Stimulated activated CD4-positive, alpha-beta T cell treated with anti-CD3 and anti-CD28 coated beads, Interleukin-15, amount 100 ng/mL, for 48 hours (primary cell): ENCODE data around the gene IQCE.
"Not testable (repeated sequence)": the region's sequence is repeated elsewhere in the genome, so short reads cannot be mapped to it uniquely, and the experiment has no call there.

Experiments
- DNase-seq, 2 donors: peaks; one replicate each; pipeline ENCODE4 v3.0.0-alpha.2; 2020; ENCODE audit warnings: low read depth in 2 of 2

Gene IQCE

DNA sequence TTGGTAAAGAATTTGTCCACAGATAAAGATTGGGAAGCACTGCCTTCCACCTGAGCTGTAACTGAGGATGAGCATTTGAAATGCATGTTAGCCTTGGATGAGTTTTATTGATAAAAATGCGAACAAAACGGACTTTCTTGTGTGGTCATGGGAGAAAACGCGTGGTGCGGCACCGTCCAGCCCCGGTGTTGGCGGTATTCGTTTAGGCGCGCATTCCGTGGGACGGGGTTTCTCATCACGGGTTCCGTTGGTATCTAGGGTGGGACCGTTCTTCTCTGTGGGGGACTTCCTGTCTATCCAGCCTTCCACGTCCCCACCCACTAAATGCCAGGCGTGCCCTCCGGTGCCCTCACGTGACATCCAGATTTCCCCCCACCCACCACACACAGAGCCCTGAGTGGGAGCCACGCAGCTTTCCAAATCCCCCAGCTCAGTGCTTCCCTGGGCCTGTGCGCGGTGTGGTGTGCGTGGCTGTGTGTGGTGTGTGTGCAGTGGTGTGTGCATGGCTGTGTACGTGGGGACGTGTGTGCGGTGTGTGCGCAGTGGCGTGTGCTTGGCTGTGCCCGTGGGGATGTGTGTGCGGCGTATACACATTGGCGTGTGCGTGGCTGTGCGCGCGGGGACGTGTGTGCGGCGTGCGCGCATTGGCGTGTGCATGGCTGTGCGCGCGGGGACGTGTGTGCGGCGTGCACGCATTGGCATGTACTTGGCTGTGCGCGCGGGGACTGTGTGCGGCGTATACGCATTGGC lies 18.1 kb downstream of the IQCE start:
- no peak for DNase-seq

DNA sequence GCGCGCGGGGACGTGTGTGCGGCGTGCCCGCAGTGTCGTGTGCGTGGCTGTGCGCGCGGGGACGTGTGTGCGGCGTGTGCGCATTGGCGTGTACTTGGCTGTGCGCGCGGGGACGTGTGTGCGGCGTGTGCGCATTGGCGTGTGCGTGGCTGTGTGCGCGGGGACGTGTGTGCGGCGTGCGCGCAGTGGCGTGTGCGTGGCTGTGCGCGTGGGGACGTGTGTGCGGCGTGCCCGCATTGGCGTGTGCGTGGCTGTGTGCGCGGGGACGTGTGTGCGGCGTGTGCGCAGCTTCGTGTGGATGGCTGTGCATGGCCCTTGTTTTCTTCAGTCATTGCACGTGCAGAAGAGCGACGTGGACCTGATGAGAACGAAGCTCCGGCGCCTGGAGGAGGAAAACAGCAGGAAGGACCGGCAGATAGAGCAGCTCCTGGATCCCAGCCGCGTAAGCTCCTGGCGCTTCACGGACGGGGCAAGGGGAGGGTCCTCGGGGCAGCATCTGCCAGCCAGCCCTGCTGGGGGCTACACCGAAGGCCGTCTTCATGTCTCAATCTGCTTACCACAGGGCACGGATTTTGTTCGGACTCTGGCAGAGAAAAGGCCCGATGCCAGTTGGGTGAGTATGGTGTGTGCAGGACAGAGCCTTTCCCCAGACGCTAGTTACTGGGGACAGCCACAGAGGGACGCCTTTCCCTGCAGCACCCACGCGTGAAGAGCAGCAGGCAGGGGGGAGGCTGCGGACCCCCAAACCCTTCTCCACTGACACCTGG lies 19.3 kb downstream of the IQCE start:
- DNase-seq = no peak

DNA sequence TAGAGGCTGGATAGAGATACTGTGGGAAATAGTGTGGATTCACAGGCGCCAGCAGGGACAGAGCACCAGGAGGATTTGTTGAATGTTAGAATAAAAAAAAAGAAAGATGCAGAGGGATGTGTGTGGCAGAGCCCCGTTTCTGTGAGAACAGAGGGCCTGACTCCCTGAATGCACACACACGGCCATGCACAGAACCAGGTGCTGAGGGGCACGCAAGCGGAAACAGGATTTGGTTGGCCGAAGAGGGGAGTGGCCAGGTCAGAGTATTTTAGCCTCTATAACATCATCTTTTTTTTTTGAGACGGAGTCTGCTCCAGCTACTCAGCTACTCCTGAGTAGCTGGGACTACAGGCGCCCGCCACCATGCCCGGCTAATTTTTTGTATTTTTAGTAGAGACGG lies 21.9 kb downstream of the IQCE start:
- no peak for DNase-seq

DNA sequence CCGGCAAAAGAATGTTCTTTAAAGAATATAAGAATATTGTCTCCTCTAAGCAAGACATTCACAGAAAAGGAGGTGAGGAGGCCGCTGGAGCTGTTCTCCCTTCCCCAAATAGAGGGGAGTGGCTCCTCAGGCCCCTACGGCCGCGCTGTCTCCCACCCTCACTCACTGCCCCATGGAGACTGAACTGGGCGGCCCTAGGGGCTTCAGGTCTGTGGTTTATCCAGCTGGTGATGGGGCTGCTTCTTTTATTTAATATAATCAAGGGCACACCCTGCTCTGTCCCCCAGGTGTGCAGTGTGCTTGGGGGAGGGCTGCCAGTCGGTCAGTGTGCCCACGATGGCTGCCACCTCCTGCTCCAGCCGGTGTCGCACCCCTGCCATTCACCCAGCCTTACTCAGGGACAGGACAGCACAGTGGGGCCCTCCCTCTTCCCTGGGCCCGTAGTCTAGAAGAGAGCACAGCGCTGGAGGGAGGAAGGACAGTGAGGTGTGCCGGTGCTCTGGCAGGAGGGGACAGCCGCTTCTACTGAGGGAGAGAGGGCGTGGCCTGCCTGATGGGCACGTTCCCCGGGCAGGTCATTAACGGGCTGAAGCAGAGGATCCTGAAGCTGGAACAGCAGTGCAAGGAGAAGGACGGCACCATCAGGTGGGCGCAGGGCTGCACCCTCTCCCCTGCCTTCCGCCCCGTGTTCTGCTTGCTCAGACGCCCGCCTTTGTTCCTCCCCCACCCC lies 23.4 kb downstream of the IQCE start:
- DNase-seq = no peak

DNA sequence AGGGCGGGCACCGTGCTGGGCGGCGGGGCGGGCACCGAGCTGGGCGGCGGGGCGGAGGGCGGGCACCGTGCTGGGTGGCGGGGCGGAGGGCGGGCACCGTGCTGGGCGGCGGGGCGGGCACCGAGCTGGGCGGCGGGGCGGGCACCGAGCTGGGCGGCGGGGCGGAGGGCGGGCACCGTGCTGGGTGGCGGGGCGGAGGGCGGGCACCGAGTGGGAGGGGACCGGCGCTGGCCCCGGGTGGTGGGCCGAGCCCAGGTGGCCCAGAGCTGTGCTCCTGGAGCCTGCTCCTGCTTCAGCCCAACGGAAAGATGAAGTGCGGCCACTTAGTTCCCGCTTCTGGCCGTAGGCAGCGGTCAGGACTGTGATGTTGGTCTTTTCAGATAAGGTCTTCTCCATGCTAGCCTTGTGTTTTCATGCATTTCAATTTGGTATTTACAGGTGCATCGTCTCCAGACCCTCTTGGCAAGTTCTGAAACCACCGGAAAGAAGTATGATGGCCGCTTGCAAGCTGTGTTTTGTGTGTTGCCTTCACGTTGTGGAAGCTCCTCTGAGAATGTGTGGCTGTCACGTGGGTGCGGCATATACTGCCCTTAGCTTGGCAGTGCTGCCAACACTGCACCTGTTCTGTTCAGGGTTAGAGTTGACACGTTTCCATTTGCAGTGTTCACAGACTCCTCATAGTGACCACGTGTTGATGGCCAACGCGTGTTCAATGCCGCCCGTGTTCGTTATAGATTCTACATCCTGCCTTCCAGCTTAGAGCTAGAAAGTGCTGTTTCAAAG lies 25.2 kb downstream of the IQCE start:
- DNase-seq = no peak

DNA sequence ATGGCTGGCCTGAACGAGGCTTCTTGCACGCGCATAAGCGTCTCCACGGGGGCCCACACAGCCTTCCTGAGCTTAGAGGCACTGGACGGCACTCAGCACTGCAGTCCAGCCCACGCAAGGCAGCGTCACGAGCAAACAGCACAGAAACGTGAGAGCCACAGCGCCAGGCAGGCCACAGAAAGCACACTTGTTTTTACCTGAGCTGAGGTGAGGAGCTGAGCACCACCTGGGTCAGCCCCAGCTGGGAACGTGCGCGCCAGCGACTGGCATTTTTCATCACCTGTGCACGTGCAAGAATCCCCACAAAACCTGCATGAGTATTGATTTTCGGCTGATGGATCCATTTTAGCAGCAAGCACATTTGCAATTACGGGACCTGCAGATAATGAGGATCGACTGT lies 26.7 kb downstream of the IQCE start:
- DNase-seq = no peak

DNA sequence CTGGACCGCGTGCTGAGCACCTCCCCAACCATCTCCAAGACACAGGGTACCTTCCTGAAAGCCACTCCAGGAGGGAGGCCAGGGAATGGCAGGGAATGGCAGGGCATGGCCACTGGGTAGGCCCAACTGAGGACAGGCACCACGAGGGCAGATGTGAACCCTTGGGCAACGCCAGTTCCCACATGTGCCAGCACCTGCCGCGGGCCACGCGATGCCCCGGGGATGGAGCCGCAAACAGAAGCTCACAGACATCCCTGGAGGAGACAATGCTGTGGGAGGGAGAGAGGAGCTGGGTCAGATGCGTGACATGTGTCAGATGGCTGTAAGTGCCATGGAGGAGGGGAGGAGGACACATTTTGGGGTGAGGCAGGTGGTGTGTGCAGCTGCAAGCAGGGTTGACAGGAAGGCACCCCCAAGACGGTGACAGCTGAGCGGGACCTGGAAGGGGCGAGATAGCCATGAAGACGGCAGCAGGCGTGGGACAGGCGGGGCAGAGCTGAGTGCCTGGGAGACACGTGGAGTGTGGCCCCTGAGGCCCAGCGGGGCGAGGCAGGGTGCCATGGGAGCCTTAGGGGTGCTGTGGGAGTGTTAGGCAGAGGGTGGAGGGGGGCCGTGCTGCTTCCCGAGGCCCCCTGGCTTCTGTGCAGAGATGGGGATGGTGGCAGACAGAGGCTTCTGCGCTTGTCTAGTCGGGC lies 27.7 kb downstream of the IQCE start:
- no peak for DNase-seq

DNA sequence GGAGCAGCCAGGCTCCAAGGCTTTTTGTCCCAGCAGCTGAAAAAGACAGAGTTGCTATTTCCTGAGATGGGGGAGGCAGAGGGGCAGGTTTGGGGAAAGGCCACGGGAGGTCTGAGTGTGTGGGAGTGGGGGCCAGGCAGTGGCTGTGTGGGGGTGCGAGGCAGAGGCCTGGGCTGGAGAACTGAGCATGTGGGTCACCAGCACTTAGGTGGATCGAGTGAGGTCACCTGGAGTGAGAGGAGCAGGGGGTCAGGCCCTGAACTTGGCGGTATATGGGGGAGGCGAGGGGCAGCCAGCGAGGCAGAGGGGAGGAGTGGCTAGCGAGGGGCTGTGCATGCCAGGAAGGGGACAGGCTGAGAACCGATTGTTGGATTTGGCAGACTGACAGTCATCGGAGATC lies 28.4 kb downstream of the IQCE start:
- no peak for DNase-seq

DNA sequence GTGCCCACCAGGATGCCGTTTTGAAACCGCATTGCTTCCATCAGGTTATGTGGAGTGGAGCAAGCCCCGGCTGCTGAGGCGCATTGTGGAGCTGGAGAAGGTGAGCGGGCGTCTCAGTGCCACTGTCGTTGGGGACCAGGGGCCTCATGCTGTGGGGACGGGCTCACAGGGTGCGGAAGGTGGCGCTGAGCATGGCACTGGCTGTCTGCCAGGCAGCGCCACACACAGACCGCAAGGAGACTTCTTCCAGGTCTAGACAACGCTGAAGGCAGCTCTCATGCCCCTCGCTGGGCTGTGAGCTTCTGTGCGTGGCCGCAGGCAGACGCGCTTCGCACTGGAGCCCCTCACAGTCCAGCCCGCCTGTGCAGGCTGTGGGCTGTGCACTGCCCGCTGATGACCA lies 29.0 kb downstream of the IQCE start:
- DNase-seq = no peak

DNA sequence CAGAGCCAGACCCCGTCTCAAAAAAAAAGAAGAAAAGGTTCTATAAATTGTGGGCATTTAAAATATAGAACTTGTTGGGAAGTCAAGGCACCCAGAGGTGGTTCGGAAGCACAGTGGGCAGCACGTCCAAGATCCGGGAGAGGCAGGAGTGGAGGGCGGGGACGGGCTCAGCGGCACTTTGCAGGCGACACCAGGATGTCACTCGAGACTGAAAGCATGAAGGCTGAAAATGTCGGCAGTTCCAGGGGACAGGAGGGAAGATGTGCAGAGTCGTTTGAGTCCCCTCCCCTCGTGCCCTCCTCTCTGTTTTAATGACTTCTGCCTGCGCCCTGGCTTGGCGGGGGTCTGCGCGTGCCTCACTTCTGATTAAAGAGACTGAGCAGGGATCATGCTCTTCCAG lies 30.6 kb downstream of the IQCE start:
- no peak for DNase-seq

DNA sequence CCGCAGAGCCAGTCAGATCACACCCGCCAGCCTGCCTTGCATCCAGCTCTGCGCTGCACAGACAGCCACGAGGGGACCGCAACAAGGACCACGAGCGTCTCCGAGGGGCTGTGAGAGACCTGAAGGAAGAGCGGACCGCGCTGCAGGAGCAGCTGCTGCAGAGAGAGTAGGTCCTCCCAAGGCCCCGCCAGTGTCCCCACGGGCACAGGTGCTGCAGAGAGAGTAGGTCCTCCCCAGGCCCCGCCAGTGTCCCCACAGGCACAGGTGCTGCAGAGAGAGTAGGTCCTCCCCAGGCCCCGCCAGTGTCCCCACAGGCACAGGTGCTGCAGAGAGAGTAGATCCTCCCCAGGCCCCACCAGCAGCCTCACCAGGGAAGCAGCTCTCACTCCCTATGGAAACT lies 31.2 kb downstream of the IQCE start:
- not testable (repeated sequence) for DNase-seq

DNA sequence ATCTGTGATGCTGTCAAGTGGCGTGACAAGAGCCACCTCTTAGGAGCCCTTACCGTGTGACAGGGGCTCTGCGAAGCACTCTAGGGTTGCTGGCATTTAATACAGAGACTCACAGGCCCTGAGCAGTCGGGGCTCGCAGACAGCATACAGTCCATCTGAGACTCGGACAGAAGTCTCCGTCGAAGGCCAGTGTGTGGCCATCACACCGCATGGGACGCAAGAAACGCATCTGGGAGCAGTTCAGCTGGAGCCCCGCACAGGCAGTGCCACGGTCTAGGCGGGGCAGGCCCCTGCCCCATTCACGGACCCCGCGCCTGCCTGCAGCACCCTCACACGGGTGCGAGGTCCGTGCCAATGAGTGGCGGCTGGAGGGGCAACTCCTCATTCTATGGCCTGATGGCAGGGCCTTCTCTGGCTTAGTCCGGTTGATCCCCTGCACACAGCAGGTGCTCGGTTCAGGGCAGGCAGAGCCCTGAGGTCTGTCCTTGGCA lies 33.6 kb downstream of the IQCE start:
- no peak for DNase-seq

DNA sequence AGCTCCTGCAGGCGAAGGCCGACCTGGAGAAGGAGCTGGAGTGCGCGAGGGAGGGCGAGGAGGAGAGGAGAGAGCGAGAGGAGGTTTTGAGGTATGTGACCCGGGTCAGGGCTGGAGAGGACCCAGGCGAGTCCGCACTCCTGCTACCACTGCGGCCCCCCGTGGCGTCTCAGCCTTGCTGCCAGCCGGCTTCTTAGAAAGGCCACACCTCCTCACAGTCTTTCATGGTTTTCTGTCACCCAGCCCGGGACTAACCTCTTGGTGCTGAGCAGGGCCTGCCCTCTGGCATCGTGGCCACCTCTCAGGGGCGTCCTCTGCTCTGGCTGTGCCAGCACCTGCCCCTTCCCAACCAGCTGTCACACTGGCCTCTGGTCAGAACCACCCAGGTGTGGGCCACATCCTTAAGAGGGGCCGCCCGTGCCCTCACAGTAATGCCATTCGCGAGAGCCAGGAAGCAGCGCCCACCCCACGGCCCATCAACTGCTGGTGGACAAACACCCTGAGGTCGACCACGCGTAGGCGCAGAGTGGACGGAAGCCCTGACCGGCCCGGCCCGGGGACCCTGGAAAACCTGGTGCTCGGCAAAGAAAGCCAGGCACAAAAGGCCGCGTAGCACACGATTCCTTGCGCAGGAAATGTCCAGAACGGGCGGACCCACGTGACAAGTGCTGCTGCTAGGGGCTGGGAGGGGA lies 34.4 kb downstream of the IQCE start:
- DNase-seq = no peak

DNA sequence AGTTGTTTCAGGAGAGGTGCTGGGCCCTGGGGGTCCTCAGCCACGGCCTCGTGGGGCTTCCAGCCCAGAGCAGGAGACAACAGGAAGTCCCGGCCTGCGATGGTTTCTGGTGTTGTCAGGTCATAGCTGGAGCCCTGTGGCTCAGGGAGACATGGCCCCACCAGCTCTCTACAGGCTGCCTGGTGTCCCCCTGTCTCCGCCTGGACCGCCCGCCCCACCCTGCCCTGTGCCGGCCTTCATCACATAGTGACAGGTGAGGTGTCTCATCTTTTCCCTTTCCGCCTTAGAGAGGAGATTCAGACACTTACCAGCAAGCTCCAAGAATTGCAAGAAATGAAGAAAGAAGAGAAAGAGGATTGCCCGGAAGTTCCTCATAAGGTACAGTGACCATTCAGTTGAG lies 35.8 kb downstream of the IQCE start:
- DNase-seq = no peak

DNA sequence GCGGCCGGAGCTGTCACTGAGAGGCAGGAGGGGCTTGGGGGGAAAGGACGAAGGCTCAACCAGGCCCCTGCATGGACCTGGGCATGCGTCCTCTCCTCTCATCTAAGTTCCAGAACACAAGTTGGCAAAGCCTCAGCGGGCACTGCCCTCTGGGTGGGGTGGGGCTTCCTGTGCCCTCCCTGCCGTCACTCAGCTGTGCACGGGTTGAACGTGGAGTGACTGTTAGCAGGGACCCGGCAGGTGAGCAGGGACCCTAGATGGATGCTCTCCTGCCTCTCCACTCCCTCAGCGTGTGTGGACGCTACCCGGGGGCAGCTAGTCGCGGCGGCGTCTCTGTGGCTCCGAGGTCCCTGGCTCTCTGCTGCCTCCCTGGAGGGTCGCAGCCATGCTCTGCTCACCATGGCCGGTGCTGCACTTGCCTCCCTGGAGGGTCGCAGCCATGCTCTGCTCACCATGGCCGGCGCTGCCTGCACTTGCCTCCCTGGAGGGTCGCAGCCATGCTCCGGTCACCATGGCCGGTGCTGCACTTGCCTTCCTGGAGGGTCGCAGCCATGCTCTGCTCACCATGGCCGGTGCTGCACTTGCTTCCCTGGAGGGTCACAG lies 36.6 kb downstream of the IQCE start:
- no peak for DNase-seq

DNA sequence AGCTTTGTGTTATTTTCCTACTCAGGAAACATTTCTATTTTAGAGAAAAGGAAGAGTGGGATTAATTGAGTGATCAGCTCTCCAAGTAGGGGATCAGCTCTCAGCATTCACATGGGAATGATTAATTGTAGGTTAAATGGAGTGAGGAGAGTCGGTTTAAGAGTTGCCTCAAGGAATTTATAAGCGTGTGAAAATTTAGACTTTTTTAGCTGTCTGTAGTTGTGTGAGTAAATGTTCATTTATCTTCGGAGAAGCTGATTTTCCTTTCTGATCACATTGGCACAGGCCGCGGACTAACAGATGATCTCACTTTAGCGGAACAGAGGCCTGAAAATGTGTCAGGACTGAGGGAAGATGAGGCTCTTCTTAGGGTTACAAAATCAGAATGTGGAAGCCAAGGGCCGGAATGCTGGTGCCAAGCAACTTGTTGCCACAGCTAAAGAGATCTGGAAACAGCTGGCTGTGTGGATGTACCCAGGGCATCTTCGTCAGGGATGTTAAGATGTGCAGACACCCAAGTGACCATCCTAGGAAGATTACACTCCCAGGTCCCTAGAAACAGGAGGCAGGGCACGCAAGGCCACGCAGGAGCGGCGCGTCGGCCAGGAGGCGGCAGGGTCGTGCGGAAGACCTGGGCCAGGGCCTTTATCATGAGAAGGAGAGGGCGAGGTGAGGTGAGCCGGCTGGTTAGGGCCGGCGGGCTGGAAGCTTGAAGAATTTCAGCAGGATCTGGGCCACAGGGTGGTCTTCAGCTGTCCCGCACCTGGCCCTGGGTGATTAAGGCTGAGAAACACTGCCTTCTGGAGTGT lies 37.9 kb downstream of the IQCE start:
- DNase-seq = no peak

DNA sequence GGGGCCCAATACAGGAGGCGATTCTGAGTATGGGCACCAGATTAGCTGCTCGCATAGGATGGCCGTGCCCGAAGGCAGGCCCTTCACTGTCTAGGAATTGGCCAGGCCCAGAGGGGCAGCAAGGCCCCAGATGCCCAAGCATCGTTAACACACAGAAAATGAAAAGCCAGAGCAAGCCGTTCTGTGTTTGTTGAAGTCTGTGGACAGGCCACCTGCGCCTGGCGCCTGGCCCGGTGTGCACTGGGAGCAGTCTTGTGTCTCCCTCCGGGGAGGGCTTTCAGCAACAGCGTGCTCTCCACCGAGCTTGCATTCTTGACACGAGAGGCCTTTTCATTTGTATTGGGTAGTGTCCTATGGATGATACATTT lies 38.5 kb downstream of the IQCE start:
- no peak for DNase-seq

DNA sequence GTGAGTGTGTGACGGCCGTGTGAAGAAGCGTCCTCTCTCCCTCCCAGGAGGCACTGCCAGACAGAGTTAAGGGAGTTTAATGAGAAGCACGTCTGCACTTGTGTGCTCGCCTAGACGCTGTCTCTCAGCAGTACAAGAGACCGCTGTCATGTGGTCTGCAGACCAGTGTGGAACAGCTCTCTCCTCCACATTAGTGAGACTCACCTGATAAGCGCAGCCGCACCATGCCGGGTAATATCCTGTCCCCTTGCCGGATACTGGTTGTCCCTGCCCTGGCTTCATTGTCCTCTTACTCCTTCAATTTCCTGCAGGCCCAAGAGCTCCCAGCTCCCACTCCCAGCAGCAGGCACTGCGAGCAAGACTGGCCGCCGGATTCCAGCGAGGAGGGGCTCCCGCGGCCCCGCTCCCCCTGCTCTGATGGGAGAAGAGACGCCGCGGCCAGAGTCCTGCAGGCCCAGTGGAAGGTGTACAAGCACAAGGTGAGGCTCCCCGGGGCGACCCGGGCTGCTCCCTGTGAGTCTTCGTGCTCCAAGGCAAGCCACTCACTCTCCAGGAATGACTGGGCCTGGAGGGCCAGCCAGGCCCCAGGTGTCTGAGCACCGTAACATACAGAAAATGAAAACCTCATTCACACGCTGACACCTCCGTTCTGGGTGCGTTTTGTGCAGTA lies 39.5 kb downstream of the IQCE start:
- DNase-seq = no peak

DNA sequence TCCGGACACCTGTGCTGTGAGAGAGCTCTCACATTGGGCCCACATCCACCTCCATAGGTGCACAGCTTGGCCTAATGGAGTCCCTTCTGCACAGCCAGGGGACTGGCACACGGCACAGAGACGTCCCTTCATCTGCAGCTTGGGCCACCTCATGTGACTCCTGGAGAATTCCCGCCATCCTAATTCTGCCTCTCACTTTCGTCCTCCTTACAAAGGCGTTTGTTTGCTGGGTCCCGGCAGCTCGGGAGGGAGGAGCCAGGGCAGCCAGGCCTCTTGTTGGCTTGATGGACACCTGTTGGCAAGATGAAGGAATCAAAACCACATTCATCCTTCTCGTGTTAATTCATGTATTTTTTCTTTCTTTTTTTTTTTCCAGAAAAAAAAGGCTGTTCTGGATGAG lies 42.3 kb downstream of the IQCE start:
- DNase-seq = no peak
